HEK293T (cell line): ENCODE data around the gene MFSD6.

Experiments used
- ARNT ChIP-seq: fragments of 450-650 bp; IDR thresholded peaks from 2 replicates; pipeline ENCODE4 v1.6.1; 2017; ENCODE audit warnings: mild to moderate bottlenecking
- BHLHE40 ChIP-seq: fragments of 450-650 bp; IDR thresholded peaks from 2 replicates; pipeline ENCODE4 v1.6.1; 2016; ENCODE audit warnings: mild to moderate bottlenecking, moderate library complexity, borderline replicate concordance
- CTBP1 ChIP-seq: fragments of 450-650 bp; IDR thresholded peaks from 2 replicates; pipeline ENCODE4 v1.6.1; 2016; ENCODE audit warnings: borderline replicate concordance
- FOXA1 ChIP-seq: fragments of 450-650 bp; IDR thresholded peaks from 2 replicates; pipeline ENCODE4 v1.6.1; 2016; ENCODE audit warnings: mild to moderate bottlenecking
- FOXK2 ChIP-seq: fragments of 450-650 bp; IDR thresholded peaks from 2 replicates; pipeline ENCODE4 v1.6.1; 2016; ENCODE audit warnings: mild to moderate bottlenecking
- FOXM1 ChIP-seq: fragments of 450-650 bp; IDR thresholded peaks from 2 replicates; pipeline ENCODE4 v1.6.1; 2017; ENCODE audit warnings: mild to moderate bottlenecking, borderline replicate concordance
- L3MBTL2 ChIP-seq: fragments of 450-650 bp; conservative IDR thresholded peaks from 2 replicates; pipeline ENCODE4 v1.6.1; 2016; ENCODE audit warnings: mild to moderate bottlenecking
- LEF1 ChIP-seq: fragments of 450-650 bp; IDR thresholded peaks from 2 replicates; pipeline ENCODE4 v1.6.1; 2017; ENCODE audit warnings: mild to moderate bottlenecking, borderline replicate concordance
- NFRKB ChIP-seq: fragments of 450-650 bp; IDR thresholded peaks from 2 replicates; pipeline ENCODE4 v1.6.1; 2016; ENCODE audit warnings: mild to moderate bottlenecking, moderate library complexity
- SP1 ChIP-seq: fragments of 450-650 bp; IDR thresholded peaks from 2 replicates; pipeline ENCODE4 v1.6.1; 2017
- SUZ12 ChIP-seq: fragments of 450-650 bp; IDR thresholded peaks from 2 replicates; pipeline ENCODE4 v1.6.1; 2016; ENCODE audit warnings: mild to moderate bottlenecking
- TARDBP ChIP-seq: fragments of 450-650 bp; IDR thresholded peaks from 2 replicates; pipeline ENCODE4 v1.6.1; 2016

GRCh38 chr2:190524928-190525327 lies 116.8 kb downstream of the MFSD6 start:
- no peak for TF ChIP-seq L3MBTL2
- TF ChIP-seq BHLHE40: no peak
- no peak for TF ChIP-seq SP1
- TF ChIP-seq FOXA1: no peak
- TF ChIP-seq FOXM1: no peak
- no peak for TF ChIP-seq NFRKB
- no peak for TF ChIP-seq SUZ12
- TF ChIP-seq TARDBP: no peak
- no peak for TF ChIP-seq LEF1
- no peak for TF ChIP-seq CTBP1
- TF ChIP-seq ARNT: no peak
- TF ChIP-seq FOXK2: no peak
